Sciatic nerve (tissue), 2 donors: ENCODE results near the gene C10orf90. TPM values are rescaled to one million over a fixed set of nuclear protein-coding genes. Genes with fewer than 3 reads are reported as not detected.
"Not testable (repeated sequence)": the region's sequence is repeated elsewhere in the genome, so short reads cannot be mapped to it uniquely, and the experiment has no call there.

ENCODE experiments used
- ATAC-seq: fragments of 200-7000 bp; cut with Tn5 transposase; one replicate; pipeline ENCODE4 v1.9.1; 2020; ENCODE audit warnings: mild to moderate bottlenecking, moderate library complexity
- DNase-seq: peaks from one replicate; pipeline ENCODE4 v3.0.0-alpha.2; 2020; ENCODE audit warnings: low spot score
- intact Hi-C: fragments of 100-400 bp; cut with DNase I; formaldehyde crosslinking; loops from one replicate; pipeline ENCODE4 v1.14.2; 2022
- total RNA-seq: library from RNA; stranded (reverse); fragmentation: NEBNext Ultra II Directional; extraction: Animal tissue kit (Norgen Biotek cat#: 25700); gene quantifications from one replicate; pipeline ENCODE4 v1.2.1, GENCODE V29; 2021
- donor health status: DM: no; HTN: no; CAD: no.
- donor health status: DM: no; HTN: no; CAD: no.

C10orf90 gene
- total RNA-seq, 1 donor from 2014 or later, result not detected

- intact Hi-C loops, result no loop called here
- no peak for ATAC-seq
Measured at GRCh38 chr10:126564326-126564888, 106.1 kb downstream of the C10orf90 start.

DNA sequence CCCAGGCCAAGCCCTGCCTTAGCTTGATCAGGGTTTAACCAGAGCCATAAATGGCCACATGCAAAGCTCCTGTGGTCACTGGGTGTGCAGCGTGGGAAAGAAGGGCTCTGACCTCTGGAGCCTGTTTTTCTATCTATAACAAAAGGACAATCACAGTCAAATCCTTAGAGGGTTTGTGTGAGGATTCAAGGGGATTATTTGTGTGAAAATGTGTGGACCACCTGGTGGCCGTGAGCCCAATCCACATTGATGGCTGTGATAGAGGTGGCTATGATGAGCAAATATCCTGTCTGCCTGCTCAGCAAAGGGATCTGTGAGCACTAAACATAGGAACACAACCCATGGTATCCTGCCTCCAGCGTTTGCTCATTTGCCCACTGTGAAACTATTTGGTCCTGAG is 107.1 kb downstream of the C10orf90 start:
- intact Hi-C loops, result no loop called here
- ATAC-seq (no peak), DNase-seq (no peak)

More at GRCh38 chr10:126564326-126564888, 106.1 kb downstream of the C10orf90 start:
- no peak for DNase-seq

DNA sequence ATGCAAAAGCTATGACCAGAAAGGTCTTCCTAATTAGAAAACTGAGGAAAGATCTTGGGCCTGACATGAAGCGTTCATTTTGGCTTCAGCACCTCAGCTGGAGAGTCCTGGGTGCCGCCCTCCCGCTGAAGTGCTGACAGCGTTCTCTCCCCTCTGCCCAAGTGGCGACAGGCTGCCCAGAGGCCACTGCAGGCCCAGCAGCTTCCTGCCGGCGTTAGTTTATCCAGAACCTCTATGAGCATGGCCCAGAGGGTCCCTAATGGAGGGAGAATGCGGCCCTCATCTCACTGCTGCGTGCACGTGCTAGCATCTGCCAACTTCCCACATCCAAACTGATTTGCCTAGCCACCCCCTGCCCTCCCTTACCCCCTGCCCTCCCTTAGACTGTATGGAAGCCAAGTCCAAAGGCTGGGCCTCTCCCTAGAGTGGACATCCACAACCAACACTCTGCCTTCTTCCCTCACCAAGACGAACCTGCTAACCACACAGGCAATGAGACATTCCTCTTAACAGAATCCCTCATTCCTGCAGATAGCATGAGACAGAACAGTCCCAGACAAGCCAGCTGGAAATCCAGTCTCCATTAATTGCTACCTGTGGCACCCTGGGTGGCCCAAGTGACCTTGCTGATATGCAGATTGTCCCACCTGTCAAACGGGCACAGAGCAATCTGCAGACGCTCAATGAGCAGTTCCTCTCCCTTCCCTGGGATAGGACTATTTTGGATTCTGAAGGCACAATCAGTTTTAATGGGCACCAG is 108.4 kb downstream of the C10orf90 start:
- intact Hi-C loops, result no loop called here
- ATAC-seq, result peak; percentile 42
- no peak for DNase-seq

- ATAC-seq, result peak; percentile 56
- no peak for DNase-seq
- intact Hi-C loops, result no loop called here
Measured at GRCh38 chr10:126561294-126561920, 109.1 kb downstream of the C10orf90 start.

GRCh38 chr10:126558881-126559280 is 111.6 kb downstream of the C10orf90 start:
- intact Hi-C loops, result no loop called here
- DNase-seq (no peak), ATAC-seq (no peak)

DNA sequence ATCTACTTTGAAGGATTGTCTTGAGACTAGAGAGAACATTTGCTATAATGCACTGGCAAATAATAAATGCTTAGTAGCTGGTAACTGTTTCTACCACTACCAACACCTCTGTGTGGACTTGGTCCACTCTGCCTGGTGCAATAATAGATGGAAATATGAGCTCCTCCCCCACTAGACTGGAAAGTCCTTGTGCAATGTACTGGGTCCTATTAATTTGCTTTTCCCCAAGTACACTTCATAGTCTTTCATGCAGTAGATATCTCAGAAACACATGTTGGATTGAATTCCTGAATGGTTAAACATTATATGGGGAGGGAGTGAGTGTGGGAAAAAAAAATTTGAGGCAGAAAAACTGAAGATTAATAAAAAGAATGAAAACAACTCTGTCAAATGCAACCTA is 119.3 kb downstream of the C10orf90 start:
- no peak for DNase-seq
- no peak for ATAC-seq

DNA sequence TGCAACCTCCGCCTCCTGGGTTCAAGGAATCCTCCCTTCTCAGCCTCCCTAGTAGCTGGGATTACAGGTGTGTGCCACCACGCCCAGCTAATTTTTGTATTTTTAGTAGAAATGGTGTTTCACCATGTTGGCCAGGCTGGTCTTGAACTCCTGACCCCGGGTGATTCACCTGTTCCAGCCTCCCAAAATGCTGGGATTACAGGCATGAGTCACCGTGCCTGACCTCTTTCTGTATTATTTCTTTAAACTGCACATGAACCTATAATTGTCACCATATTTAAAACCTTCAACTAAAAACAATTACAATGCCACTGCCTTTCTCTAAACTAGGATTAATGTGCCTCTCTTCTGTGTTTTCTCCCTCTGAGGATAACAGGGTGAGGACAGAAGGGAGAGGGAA is 119.9 kb downstream of the C10orf90 start:
- intact Hi-C loops, ATAC-seq, DNase-seq: not testable (repeated sequence)

More for the DNA sequence above, 119.3 kb downstream of the C10orf90 start:
- intact Hi-C loops, result no loop called here

GRCh38 chr10:126549344-126549743 is 121.1 kb downstream of the C10orf90 start:
- intact Hi-C loops, result no loop called here
- DNase-seq (no peak), ATAC-seq (no peak)

GRCh38 chr10:126544565-126544964 is 125.9 kb downstream of the C10orf90 start:
- ATAC-seq (no peak), DNase-seq (no peak)
- intact Hi-C loops, result no loop called here

GRCh38 chr10:126538439-126539135 is 131.9 kb downstream of the C10orf90 start:
- ATAC-seq (no peak), DNase-seq (no peak)
- intact Hi-C loops, result no loop called here

GRCh38 chr10:126536656-126537055 is 133.8 kb downstream of the C10orf90 start:
- no peak for DNase-seq
- no peak for ATAC-seq
- intact Hi-C loops, result no loop called here

- ATAC-seq (no peak), DNase-seq (no peak)
- intact Hi-C loops, result no loop called here
Measured at GRCh38 chr10:126536148-126536547, 134.3 kb downstream of the C10orf90 start.

- intact Hi-C loops, result no loop called here
- no peak for ATAC-seq
Measured at GRCh38 chr10:126533644-126534043, 136.8 kb downstream of the C10orf90 start.

DNA sequence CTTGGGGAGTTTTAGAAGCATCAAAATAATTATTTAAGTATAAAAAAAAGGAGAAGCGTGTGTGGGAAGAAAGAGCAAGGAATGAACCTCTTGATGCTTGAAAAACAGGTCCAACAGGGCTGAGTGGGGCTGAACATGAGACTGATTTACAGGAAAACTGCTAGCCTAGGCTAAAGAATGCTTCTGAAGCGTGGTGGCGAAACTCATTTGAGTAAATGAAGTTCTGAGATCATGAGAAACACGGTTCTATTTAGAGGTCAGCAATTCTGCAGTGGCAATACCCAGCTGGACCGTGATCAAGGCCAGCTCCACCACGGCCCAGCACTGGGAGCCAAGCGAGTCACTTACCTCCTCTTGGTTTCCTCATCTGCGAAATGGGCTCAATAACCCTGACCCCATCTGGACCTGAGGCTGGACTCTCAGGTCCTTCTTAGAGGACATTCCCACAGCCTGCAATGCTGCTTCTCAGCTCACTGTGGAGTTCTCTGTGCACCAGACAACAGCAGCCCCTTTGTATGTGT is 142.1 kb downstream of the C10orf90 start:
- no peak for DNase-seq
- intact Hi-C loops, result no loop called here
- ATAC-seq, result no peak

More at GRCh38 chr10:126533644-126534043, 136.8 kb downstream of the C10orf90 start:
- DNase-seq, result no peak

GRCh38 chr10:126527645-126528314 is 142.7 kb downstream of the C10orf90 start:
- DNase-seq (no peak), ATAC-seq (no peak)
- intact Hi-C loops, result no loop called here

- DNase-seq (no peak), ATAC-seq (no peak)
- intact Hi-C loops, result no loop called here
Measured at GRCh38 chr10:126525326-126525725, 145.2 kb downstream of the C10orf90 start.

- DNase-seq (no peak), ATAC-seq (no peak)
- intact Hi-C loops, result no loop called here
Measured at GRCh38 chr10:126524526-126524925, 146.0 kb downstream of the C10orf90 start.

- intact Hi-C loops, result no loop called here
- ATAC-seq (no peak), DNase-seq (no peak)
Measured at GRCh38 chr10:126523071-126523470, 147.4 kb downstream of the C10orf90 start.

GRCh38 chr10:126521399-126521798 is 149.1 kb downstream of the C10orf90 start:
- intact Hi-C loops, result no loop called here
- DNase-seq (no peak), ATAC-seq (no peak)
